IMR-90 (cell line): ENCODE measurements around the gene MELTF.

Experiments used
- BHLHE40 ChIP-seq: fragments of 150-350 bp; IDR thresholded peaks from 2 replicates; pipeline ENCODE4 v1.6.1; 2016; ENCODE audit warnings: mild to moderate bottlenecking, low read depth, low read length
- CEBPB ChIP-seq: IDR thresholded peaks from 2 replicates; pipeline ENCODE4 v1.6.1; 2012; ENCODE audit warnings: low read depth, low read length, improper control_type of control experiment
- CTCF ChIP-seq: conservative IDR thresholded peaks from 2 replicates; pipeline ENCODE4 v1.5.1; 2012; ENCODE audit warnings: mild to moderate bottlenecking, low read depth, low read length, improper control_type of control experiment
- FOS ChIP-seq: fragments of 150-350 bp; IDR thresholded peaks from 2 replicates; pipeline ENCODE4 v1.6.1; 2016; ENCODE audit warnings: low read depth, low read length
- MAFK ChIP-seq: IDR thresholded peaks from 2 replicates; pipeline ENCODE4 v1.6.1; 2012; ENCODE audit warnings: low read depth, low read length, improper control_type of control experiment
- MAZ ChIP-seq: IDR thresholded peaks from 2 replicates; pipeline ENCODE4 v1.6.1; 2012; ENCODE audit warnings: low read depth, mild to moderate bottlenecking, low read length, improper control_type of control experiment, moderate library complexity, borderline replicate concordance
- MXI1 ChIP-seq: IDR thresholded peaks from 2 replicates; pipeline ENCODE4 v1.6.1; 2012; ENCODE audit warnings: low read depth, mild to moderate bottlenecking, low read length, moderate library complexity, borderline replicate concordance
- POLR2A ChIP-seq: IDR thresholded peaks from 2 replicates; pipeline ENCODE4 v1.6.1; 2012; ENCODE audit warnings: mild to moderate bottlenecking, low read depth, low read length
- RAD21 ChIP-seq: IDR thresholded peaks from 2 replicates; pipeline ENCODE4 v1.6.1; 2012; ENCODE audit warnings: low read length, improper control_type of control experiment
- RCOR1 ChIP-seq: IDR thresholded peaks from 2 replicates; pipeline ENCODE4 v1.6.1; 2012; ENCODE audit warnings: mild to moderate bottlenecking, low read length, improper control_type of control experiment; ENCODE audit not compliant: insufficient replicate concordance
- RFX5 ChIP-seq: IDR thresholded peaks from 2 replicates; pipeline ENCODE4 v1.8.0; 2012; ENCODE audit warnings: low read depth, mild to moderate bottlenecking, low read length, moderate library complexity
- SMC3 ChIP-seq: fragments of 150-350 bp; IDR thresholded peaks from 2 replicates; pipeline ENCODE4 v1.6.1; 2016; ENCODE audit warnings: low read depth, mild to moderate bottlenecking, antibody characterized with exemption, low read length, moderate library complexity
- USF2 ChIP-seq: fragments of 150-350 bp; IDR thresholded peaks from 2 replicates; pipeline ENCODE4 v1.6.1; 2017; ENCODE audit warnings: mild to moderate bottlenecking, antibody characterized with exemption, low read length, low read depth
- TF ChIP-seq, protein P1 (sequence below): fragments of 150-350 bp; IDR thresholded peaks from 2 replicates; pipeline ENCODE4 v1.6.1; 2016; ENCODE audit warnings: low read depth, mild to moderate bottlenecking, low read length, moderate library complexity, borderline replicate concordance

DNA sequence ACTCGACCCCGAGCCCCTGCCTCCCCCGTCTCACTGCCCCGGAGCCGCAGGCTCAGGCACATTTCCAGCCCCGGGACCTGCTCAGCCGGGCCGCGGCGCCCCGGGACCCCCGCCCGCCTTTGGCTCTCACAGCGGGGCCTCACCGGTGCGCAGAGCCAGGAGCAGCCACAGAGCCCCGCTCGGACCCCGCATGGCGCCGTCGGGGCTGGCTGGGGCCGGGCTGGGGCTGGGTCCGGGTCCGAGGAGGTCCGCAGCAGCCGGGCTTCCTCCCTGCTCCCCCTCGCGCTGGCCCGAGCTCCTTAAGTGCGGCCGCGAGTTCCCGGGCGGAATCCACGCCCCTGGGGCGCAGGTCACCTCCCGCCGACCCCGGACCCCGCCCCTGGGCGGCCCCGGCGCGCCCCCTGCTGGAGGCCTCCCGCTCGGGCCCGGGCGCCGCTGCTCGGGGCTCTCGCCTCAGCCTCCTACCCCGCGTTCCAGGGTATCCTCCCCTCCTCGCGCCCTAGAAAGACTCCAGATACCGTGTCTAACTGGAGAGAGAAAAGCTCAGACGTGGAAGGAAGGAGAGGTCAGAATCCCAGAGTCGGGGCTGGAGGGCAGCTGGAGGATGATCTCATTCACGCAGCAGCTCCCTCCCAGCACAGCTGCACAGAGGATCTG lies at the start of gene MELTF:
- TF ChIP-seq CEBPB, result no peak
- no peak for TF ChIP-seq RFX5
- peak; percentile 32 for TF ChIP-seq SMC3
- TF ChIP-seq POLR2A, result no peak
- TF ChIP-seq CTCF, result peak; percentile 65
- TF ChIP-seq MAFK, result no peak
- no peak for TF ChIP-seq RCOR1
- peak; percentile 20; the same call in 1 of the 2 replicates for TF ChIP-seq RAD21
- no peak for TF ChIP-seq BHLHE40
- TF ChIP-seq FOS, result no peak
- no peak for TF ChIP-seq MXI1
- TF ChIP-seq MAZ, result 0 out of 2 replicates have a peak, but pooled peaks have one; percentile 40
- TF ChIP-seq, protein P1, sequence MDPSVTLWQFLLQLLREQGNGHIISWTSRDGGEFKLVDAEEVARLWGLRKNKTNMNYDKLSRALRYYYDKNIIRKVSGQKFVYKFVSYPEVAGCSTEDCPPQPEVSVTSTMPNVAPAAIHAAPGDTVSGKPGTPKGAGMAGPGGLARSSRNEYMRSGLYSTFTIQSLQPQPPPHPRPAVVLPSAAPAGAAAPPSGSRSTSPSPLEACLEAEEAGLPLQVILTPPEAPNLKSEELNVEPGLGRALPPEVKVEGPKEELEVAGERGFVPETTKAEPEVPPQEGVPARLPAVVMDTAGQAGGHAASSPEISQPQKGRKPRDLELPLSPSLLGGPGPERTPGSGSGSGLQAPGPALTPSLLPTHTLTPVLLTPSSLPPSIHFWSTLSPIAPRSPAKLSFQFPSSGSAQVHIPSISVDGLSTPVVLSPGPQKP, result no peak
- no peak for TF ChIP-seq USF2
